HepG2 (cell line): ENCODE measurements around the gene RMI1. TPM values are rescaled to one million over a fixed set of nuclear protein-coding genes. Genes with fewer than 3 reads are reported as not detected.
A peak's percentile ranks its signal among the peaks of the same experiment; 100 is the strongest.

Source experiments
- BCL6 ChIP-seq: IDR thresholded peaks from 2 replicates; pipeline ENCODE4 v1.6.1; 2016; ENCODE audit warnings: missing genetic modification reagents, missing compliant biosample characterization
- CEBPB ChIP-seq: IDR thresholded peaks from 2 replicates; pipeline ENCODE4 v1.6.1; 2011; ENCODE audit warnings: low read depth, low read length, improper control_type of control experiment, borderline replicate concordance
- HES4 ChIP-seq: sonication (generic); formaldehyde crosslinking; IDR thresholded peaks from 2 replicates; pipeline ENCODE4 v1.9.0; 2021; ENCODE audit warnings: mild to moderate bottlenecking, missing genetic modification reagents, borderline replicate concordance
- SNAI1 ChIP-seq: sonication (generic); formaldehyde crosslinking; IDR thresholded peaks from 2 replicates; pipeline ENCODE4 v1.5.0; 2020; ENCODE audit warnings: mild to moderate bottlenecking, missing genetic modification reagents, borderline replicate concordance
- SOX6 ChIP-seq, 2 experiments: fragments of 450-650 bp in 1 of 2; sonication (generic) in 1 of 2; formaldehyde crosslinking in 1 of 2; IDR thresholded peaks; 2 replicates each; pipeline versions ENCODE4 v1.4.0 to v1.6.1; 2017 to 2020; ENCODE audit warnings: antibody characterized with exemption in 1 of 2, mild to moderate bottlenecking in 1 of 2, missing genetic modification reagents in 1 of 2
- SSRP1 ChIP-seq: IDR thresholded peaks from 2 replicates; pipeline ENCODE4 v1.6.1; 2016; ENCODE audit warnings: control low read depth
- ZMYM4 ChIP-seq: sonication (generic); formaldehyde crosslinking; IDR thresholded peaks from 2 replicates; pipeline ENCODE4 v1.8.1; 2023; ENCODE audit warnings: mild to moderate bottlenecking, missing genetic modification reagents
- ZNF512B ChIP-seq: sonication (generic); formaldehyde crosslinking; IDR thresholded peaks from 2 replicates; pipeline ENCODE4 v1.5.1; 2020; ENCODE audit warnings: missing genetic modification reagents, mild to moderate bottlenecking, borderline replicate concordance
- polyA plus RNA-seq, 8 experiments: library from polyadenylated mRNA; depleted of rRNA in 3 of 8; stranded (reverse) in 7 of 8; unstranded in 1 of 8; fragments of >200 nt; fragmentation: Illumina TruSeq in 4 of 8; extraction: Trizol in 4 of 8; gene quantifications; 2 replicates each; pipeline versions ENCODE4 v1.2.1 to v1.2.3, GENCODE V29; 2011 to 2016; ENCODE audit warnings: low read depth in 4 of 8, missing spikeins in 1 of 8, mixed read lengths in 1 of 8; ENCODE audit not compliant: insufficient read depth in 1 of 8
- total RNA-seq, 5 experiments: library from RNA; depleted of rRNA; stranded (reverse); fragments of >200 nt; fragmentation: Illumina TruSeq; extraction: Trizol; gene quantifications; 2 replicates each; pipeline ENCODE4 v1.2.3, GENCODE V29; 2016; ENCODE audit warnings: low read depth in 1 of 5
- TF ChIP-seq, protein P1 (sequence below), 2 experiments: fragments of 450-650 bp in 1 of 2; sonication (generic) in 1 of 2; formaldehyde crosslinking; IDR thresholded peaks; 2 replicates each; pipeline versions ENCODE4 v1.5.0 to v1.8.0; 2020 to 2022; ENCODE audit warnings: mild to moderate bottlenecking in 1 of 2, missing genetic modification reagents in 1 of 2
- TF ChIP-seq, protein P2 (sequence below): sonication (generic); formaldehyde crosslinking; IDR thresholded peaks from 2 replicates; pipeline ENCODE4 v1.5.0; 2020; ENCODE audit warnings: missing genetic modification reagents

Gene RMI1
- total and polyA plus RNA-seq, 2 of the 13 experiments (the other 11 are each of a cell fraction or from before 2014, with no cell fraction given), result 0.54 to 3.7 TPM

DNA sequence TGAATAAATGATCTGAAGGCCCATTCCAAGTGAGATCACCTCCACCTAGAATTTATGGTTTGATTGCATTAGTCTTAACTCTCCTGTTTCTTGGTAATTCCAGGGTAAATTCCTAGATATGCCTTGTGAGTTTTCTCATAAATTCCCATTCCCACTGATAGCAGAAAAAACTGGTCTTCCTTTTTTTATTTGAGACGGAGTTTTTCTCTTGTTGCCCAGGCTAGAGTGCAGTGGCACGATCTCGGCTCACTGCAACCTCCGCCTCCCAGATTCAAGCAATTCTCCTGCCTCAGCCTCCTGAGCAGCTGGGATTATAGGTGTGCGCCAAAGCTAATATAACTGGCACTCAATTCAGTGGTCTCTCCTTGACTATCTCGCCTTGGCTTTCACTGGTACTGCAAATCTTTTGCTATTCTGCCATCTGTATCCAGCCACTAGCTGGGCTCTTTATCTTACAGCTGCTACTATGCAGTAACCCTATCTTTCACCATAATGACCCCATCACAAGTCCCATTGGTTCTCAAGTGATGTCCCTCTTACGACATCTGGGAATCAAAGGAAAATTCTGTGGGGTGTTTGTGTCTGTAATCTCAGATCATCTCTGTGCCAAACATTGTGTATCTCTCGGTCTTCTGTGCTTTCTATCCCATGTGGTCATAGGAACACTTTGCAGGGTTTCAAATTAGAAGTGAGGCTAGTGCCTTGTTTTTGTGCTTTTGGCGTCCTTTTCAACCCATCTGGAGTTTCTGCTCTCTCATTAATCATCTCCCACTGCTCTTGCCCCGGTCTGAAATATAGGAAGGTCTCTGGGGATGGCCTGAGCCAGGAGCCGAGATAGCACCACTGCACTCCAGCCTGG lies 15.0 kb upstream of the RMI1 start (continued):
- no peak for TF ChIP-seq HES4 (CRISPR knock-in tag)
- TF ChIP-seq ZMYM4 (CRISPR knock-in tag), result 0 out of 2 replicates have a peak, but pooled peaks have one; percentile 16
- no peak for TF ChIP-seq SOX6 (IDR thresholded peaks at IDR 0.05)
- TF ChIP-seq SOX6 (CRISPR knock-in tag; IDR thresholded peaks at IDR 0.05), result 0 out of 2 replicates have a peak, but pooled peaks have one; percentile 15
- TF ChIP-seq ZNF512B, result no peak
- TF ChIP-seq, protein P1, sequence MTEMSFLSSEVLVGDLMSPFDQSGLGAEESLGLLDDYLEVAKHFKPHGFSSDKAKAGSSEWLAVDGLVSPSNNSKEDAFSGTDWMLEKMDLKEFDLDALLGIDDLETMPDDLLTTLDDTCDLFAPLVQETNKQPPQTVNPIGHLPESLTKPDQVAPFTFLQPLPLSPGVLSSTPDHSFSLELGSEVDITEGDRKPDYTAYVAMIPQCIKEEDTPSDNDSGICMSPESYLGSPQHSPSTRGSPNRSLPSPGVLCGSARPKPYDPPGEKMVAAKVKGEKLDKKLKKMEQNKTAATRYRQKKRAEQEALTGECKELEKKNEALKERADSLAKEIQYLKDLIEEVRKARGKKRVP (CRISPR knock-in tag; IDR thresholded peaks at IDR 0.05), result peak in 1 of 2 experiments; percentile 7; a peak in 1 of 4 replicates
- TF ChIP-seq BCL6 (CRISPR knock-in tag), result no peak
- 0 out of 2 replicates have a peak, but pooled peaks have one; percentile 56 for TF ChIP-seq SSRP1 (CRISPR knock-in tag)
- TF ChIP-seq SNAI1 (CRISPR knock-in tag), result no peak
- TF ChIP-seq, protein P2, sequence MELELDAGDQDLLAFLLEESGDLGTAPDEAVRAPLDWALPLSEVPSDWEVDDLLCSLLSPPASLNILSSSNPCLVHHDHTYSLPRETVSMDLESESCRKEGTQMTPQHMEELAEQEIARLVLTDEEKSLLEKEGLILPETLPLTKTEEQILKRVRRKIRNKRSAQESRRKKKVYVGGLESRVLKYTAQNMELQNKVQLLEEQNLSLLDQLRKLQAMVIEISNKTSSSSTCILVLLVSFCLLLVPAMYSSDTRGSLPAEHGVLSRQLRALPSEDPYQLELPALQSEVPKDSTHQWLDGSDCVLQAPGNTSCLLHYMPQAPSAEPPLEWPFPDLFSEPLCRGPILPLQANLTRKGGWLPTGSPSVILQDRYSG (CRISPR knock-in tag), result no peak
- TF ChIP-seq CEBPB, result peak; percentile 62; the same call in 1 of the 2 replicates
